ENCODE data around the gene HACL1.

- TF ChIP-seq ZNF274 (IDR thresholded peaks at IDR 0.05; ENCODE audit: low read depth, low read length) (no peak), YY1 (IDR thresholded peaks at IDR 0.05; ENCODE audit: insufficient read depth, insufficient read length) (no peak), SUZ12 (IDR thresholded peaks at IDR 0.05; ENCODE audit: extremely low read depth, insufficient read depth, insufficient read length) (no peak)
Observed at GRCh38 chr3:15531346-15531745, 70.0 kb downstream of the HACL1 start.

Measured in NT2/D1 (cell line).